NCI-H187 (cell line): ENCODE measurements around the gene HEPACAM2.

Experiments used
- DNase-seq, 2 experiments: peaks; one replicate each; lab custom pipeline; 2025; lab: John Stamatoyannopoulos, UW

Gene HEPACAM2

DNA sequence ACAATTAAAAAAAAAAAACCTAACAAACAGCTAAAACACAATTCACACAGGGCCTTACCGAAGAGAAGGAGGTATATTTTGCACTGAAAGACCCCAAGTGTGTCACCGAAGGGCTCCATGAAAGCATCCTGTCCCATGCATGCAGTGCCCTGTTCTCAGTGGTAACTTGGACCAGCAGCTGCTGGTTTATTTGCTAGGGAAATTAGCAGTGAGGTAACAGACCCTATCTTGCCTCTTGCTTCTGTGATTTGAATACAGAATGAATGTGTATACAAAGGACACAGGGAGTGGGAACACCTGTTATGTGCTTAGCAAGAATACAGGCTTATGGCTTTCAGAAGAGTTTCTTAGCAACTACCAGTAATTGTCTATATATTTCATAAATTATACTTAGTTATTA lies at the start of gene HEPACAM2:
TSS of gene HEPACAM2 (minus strand) at position 160 of the 400 bp plus-strand sequence.
- DNase-seq: no peak

DNA sequence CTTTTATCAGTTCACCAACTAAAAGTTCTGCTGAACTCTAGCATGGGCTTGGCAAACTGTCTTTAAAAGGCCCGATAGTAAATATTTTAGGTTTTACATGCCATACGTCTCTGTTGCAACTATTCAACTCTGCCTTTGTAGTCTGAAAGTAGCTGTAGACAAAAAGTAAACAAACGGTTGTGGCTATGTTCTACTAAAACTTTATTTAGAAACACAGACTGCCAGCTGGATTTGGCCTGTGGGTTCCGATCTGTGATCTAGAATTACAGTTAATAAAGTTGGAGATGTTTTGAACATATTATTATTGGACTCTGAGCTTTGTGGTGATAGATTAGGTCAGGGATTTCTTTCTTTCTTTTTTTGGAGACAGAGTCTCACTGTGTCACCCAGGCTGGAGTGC lies 39.0 kb upstream of the HEPACAM2 start:
- no peak for DNase-seq

DNA sequence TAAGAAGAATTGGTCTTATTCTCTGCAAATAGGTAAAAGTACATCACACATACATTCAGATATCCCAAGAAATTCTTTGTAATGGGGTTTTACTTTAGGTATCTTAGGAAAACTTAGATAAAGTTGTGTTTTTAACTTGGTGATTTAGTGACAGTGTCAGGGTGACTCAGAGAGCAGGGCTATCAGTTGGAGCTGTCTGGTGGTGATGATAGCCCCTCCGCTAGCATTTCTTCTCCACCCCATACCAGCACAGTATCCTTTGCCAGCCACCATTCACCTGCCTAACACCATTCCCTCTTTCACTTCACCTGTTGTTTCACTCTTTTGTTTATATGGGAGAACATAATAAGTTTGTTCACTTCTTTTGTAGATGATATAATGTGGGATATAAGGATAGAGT lies 36.3 kb upstream of the HEPACAM2 start:
- no peak for DNase-seq

DNA sequence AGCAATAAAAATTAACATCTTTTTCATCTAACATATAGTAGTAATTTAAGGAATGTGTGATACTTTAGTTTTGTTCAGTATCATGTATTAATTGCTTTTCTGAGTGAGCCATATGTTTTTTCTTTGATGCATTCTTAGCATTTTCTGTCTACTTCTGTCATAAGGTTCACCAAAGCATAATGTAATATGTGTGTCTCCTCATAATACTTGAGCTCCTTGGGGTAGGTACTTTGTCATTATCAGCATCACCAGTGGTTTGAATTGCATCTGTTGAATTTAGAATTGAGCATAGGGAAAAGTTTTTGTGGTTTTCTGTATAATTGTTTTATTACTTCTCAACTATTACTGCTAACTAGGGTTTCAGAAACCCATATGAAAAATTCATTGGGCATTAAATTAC lies 32.4 kb upstream of the HEPACAM2 start:
- DNase-seq: no peak

DNA sequence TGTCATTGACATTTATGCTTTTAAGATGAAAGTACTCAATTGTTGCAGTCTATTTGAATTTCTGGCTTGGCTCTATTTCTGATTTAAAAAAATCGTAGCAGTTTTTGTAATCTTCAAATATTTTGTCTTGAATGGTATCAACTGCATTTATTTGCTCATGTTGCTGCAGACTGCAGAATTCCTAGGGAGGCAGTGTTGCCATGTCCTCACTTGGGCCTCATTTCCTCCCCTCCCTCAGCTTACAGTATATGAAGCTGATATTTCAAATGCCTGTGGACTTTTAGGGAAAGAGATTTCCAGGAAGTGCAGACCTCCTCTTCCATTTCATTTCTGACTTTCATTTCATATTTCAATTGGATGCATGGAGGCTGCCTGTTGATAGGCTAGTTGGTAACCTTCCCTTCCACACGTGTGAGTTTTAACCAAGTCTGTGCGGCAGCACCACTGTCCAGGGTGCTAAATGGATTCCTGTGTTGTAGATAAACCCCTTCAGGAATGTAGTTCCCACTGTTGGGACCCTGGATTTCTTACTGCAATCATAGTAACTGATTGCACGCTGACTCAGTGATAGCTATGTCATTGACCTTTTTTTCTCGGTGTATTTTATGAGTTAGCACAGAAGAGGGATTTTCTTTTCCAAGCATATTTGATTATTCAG lies 23.4 kb upstream of the HEPACAM2 start:
- DNase-seq: no peak

DNA sequence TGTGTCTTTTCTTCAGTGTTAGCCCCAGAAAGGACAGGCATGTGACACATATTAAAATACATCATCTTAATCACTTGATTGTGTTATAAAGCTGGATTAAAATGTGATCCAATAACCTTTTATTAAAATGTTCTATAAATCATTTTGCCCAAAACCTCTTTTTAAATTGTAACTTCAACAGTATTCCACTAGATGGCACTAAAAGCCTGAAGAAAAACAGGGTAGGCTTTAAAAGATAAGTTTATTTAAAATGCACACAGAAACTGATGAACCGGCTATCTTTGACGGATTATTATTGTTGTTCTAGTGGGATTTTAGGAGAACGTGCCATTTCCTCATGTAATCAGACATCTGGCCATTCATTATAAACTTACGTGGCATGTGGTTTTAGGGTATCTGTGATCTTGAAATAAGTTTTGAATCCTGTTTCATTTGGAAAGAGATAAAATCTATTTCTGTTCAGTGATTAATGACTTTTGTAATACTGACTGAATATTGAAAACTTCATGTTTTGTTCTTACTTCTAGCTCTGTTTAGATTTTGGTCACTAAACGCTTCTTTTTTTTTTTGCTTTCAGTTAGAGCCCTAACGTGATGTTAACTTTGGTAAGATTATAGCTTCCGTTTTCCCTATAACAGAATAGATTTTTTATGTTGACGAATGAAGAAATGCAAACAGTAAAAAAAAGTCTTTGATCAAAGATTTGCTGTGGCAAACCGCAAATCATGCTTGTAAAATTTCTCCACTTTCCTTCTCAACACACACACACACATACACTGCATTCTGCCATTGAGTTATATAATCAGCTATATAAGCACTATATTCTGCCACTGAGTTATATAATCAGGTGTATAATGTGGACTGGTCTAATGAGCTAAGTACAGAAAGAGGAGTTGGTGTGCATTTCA lies 19.5 kb upstream of the HEPACAM2 start:
- DNase-seq: no peak

- DNase-seq: no peak
Measured at GRCh38 chr7:93242106-93242505, 15.8 kb upstream of the HEPACAM2 start.

- no peak for DNase-seq
Measured at GRCh38 chr7:93239824-93240223, 13.6 kb upstream of the HEPACAM2 start.

- DNase-seq: no peak
Measured at GRCh38 chr7:93238748-93239147, 12.5 kb upstream of the HEPACAM2 start.

DNA sequence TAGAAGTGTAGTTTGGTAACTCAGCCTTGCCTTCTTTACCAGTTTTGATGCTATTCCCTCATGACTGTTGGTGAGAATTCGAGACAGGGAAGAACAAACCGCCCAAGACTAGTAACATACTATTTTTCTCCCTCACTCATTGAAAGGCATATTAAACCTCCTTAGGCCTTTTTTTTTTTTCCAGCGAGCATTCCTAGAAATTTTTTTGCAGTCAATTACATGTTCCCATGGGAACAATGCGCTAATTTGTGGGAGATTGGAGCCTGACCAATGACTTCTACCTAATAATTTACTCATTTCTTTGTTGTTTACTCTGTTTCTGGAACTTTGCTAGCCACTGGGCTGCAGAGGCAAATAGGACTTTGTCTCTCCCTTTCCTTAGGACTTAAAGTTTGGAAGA lies 11.9 kb upstream of the HEPACAM2 start:
- no peak for DNase-seq

- DNase-seq: no peak
Measured at GRCh38 chr7:93235541-93235940, 9.3 kb upstream of the HEPACAM2 start.

DNA sequence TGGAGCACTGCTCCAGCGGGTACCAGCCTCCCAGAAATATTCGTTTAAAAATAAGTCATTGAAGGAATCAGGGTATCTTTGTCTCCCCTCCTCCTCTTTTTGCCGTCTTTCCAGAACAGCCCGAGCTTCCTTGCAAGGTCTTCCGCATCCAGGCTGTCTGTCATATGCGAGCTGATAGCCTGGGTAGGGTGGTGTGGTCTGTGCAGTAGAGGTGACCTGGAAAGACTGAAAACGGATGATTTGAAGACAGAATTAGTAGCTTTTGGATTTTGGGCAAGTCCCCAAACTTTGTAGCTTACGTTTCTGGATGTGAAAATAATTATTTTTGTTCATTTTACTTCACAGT lies 6.4 kb upstream of the HEPACAM2 start:
- no peak for DNase-seq

- peak; percentile 94 to 95 for DNase-seq
Measured at GRCh38 chr7:93231799-93232672, 5.8 kb upstream of the HEPACAM2 start, which contains the start of gene VPS50. TSS of gene VPS50 (plus strand) at chr7:93232366. CDS start at chr7:93232468, 102 bp downstream.

GRCh38 chr7:93231259-93231658 lies 5.0 kb upstream of the HEPACAM2 start:
- no peak for DNase-seq

- DNase-seq: peak in 1 of 2 experiments; percentile 47
Measured at GRCh38 chr7:93228302-93228701, 2.0 kb upstream of the HEPACAM2 start.

DNA sequence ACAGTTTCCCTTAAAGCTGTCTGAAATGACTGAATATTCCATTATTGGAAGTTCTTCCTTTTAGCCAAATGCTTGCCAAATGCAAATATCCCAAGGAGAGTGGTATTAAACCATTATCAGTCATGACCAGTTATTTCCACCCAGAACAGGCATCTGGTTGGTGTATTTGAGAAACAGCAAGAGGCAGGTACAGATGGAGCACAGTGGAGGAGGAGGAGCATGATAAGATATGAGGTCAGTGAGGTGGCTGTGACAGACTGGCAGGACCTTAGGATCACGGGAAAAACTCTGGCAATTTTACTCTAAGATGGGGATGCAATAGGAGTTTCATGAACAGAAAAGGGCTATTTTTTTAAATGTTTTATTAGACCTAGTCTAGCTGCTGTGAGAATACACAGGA lies 6.4 kb downstream of the HEPACAM2 start:
- DNase-seq: no peak

DNA sequence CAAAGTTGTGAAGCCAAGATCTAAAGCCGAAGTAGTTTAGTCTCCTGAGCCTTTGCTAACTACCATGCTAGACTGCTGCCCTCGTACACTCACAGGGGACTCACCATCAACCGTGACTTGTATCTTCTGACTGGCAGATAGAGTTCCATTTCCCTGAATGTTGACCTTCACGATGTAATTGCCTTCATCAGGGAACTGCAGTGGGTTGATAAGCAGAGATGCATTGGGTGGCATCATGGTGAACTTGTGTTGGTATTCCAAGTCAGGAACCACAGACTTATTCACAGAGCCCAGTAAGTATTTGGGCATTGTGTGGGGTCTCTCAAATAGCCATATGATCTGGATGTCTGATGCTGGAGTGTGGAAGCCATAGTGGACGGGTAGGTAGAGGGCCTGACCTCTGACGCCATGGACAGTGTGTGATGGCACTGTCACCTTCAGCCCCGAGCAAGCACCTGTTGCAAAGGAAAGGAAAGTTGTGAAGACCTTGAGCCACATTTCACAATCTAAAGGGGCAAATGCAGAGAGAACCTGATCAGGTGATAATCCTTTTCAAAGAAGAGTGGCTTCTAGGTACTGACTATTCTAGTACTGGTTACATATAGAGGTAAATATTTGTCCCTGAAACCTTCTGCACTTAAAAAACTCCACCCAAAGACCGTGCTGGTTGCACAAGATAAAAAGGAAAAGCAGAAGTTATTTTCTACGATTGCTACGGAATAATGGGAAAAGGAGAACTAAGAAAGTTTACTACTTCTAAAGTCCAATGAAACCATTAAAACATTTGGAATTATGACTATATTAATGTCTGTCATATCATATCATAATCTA lies 7.1 kb downstream of the HEPACAM2 start:
- no peak for DNase-seq

DNA sequence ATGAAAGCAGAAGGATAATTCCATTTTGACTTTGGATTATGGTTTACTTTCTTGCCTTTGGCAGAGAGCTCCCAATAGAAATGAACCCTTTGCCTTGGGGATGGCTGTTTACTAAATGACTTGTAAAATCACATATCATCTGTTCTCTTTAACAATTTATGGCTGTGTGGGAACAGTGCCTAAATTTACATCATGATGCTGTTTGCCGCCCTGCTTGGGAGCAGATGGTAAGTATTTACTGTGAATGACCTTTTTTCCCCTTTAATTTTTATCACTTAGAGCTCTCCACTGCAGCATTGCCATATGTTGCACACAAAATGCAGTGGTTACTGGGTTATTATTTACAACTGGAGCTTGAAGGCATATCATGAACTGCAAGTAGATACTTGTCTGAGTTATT lies 13.4 kb downstream of the HEPACAM2 start:
- DNase-seq: no peak

DNA sequence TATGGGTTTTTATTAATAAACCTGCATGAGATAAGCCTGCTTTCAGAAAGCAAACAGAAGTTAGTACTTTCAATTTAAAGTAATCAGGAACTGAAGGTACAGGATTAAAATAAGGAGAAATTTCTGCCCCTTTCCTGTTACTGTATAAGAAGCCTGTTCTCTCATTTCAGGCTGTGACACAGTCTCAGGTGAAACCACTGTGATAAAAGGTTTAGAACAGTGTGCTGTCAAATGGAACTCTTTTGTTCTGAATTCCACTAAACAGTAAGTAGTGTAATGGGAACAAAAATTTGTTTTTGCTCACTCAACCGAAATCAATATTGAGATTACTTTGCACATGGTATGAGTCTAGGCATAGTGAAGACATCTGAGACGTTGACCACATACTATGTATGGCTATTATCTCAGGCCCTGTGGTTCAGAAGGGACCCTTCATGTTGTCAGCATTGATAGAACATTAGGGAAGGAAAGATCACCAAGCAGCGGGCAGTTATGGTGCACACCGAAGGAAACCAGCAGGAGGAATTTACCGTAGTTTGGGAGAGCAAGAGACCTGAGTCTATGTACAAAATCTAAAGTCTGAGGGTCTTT lies 14.9 kb downstream of the HEPACAM2 start:
- no peak for DNase-seq

GRCh38 chr7:93205046-93205445 lies 21.2 kb downstream of the HEPACAM2 start:
- DNase-seq: no peak

GRCh38 chr7:93203496-93203895 lies 22.8 kb downstream of the HEPACAM2 start:
- DNase-seq: no peak
